ENCODE measurements around the gene PPP3CB.

PPP3CB gene

GRCh38 chr10:73495884-73496674 is at the start of gene PPP3CB:
TSS of gene PPP3CB (minus strand) at chr10:73496024. CDS start at chr10:73495889, 135 bp downstream.
- peak; percentile 93 for DNase-seq (ENCODE audit: low read depth)

GRCh38 chr10:73545357-73545756 is 49.5 kb upstream of the PPP3CB start:
- DNase-seq (ENCODE audit: low read depth): no peak

GRCh38 chr10:73537709-73538108 is 41.9 kb upstream of the PPP3CB start:
- DNase-seq (ENCODE audit: low read depth): no peak

GRCh38 chr10:73537288-73537687 is 41.5 kb upstream of the PPP3CB start:
- no peak for DNase-seq (ENCODE audit: low read depth)

GRCh38 chr10:73534857-73535256 is 39.0 kb upstream of the PPP3CB start:
- DNase-seq (ENCODE audit: low read depth): no peak

- peak; percentile 60 for DNase-seq (ENCODE audit: low read depth)
Measured at GRCh38 chr10:73529089-73529832, 33.4 kb upstream of the PPP3CB start.

- DNase-seq (ENCODE audit: low read depth): no peak
Measured at GRCh38 chr10:73522263-73522662, 26.4 kb upstream of the PPP3CB start.

GRCh38 chr10:73519336-73519735 is 23.5 kb upstream of the PPP3CB start:
- DNase-seq (ENCODE audit: low read depth): no peak

- DNase-seq (ENCODE audit: low read depth): no peak
Measured at GRCh38 chr10:73517166-73517888, 21.5 kb upstream of the PPP3CB start.

- no peak for DNase-seq (ENCODE audit: low read depth)
Measured at GRCh38 chr10:73512207-73512743, 16.5 kb upstream of the PPP3CB start.

GRCh38 chr10:73509695-73510094 is 13.9 kb upstream of the PPP3CB start:
- no peak for DNase-seq (ENCODE audit: low read depth)

- peak; percentile 57 for DNase-seq (ENCODE audit: low read depth)
Measured at GRCh38 chr10:73506491-73506890, 10.7 kb upstream of the PPP3CB start.

GRCh38 chr10:73506074-73506473 is 10.2 kb upstream of the PPP3CB start:
- DNase-seq (ENCODE audit: low read depth): no peak

GRCh38 chr10:73503037-73503436 is 7.2 kb upstream of the PPP3CB start:
- no peak for DNase-seq (ENCODE audit: low read depth)

GRCh38 chr10:73501651-73502050 is 5.8 kb upstream of the PPP3CB start:
- DNase-seq (ENCODE audit: low read depth): no peak

- DNase-seq (ENCODE audit: low read depth): no peak
Measured at GRCh38 chr10:73497623-73498022, 1.8 kb upstream of the PPP3CB start.

GRCh38 chr10:73495226-73495883 is 469 bp downstream of the PPP3CB start:
- peak; percentile 47 for DNase-seq (ENCODE audit: low read depth)

GRCh38 chr10:73494877-73495225 is 973 bp downstream of the PPP3CB start:
- no peak for DNase-seq (ENCODE audit: low read depth)

- no peak for DNase-seq (ENCODE audit: low read depth)
Measured at GRCh38 chr10:73494213-73494612, 1.6 kb downstream of the PPP3CB start.

- no peak for DNase-seq (ENCODE audit: low read depth)
Measured at GRCh38 chr10:73493781-73494180, 2.0 kb downstream of the PPP3CB start.

- DNase-seq (ENCODE audit: low read depth): no peak
Measured at GRCh38 chr10:73486601-73487000, 9.2 kb downstream of the PPP3CB start.

GRCh38 chr10:73485320-73485719 is 10.5 kb downstream of the PPP3CB start:
- DNase-seq (ENCODE audit: low read depth): no peak
